Hepatocyte (in vitro differentiated cells): ENCODE measurements around the gene CCDC60. TPM values are rescaled to one million over a fixed set of nuclear protein-coding genes. Genes with fewer than 3 reads are reported as not detected.
A peak's percentile ranks its signal among the peaks of the same experiment; 100 is the strongest.

ENCODE experiments used
- DNase-seq: peaks from one replicate; pipeline ENCODE4 v3.0.0-alpha.2; 2016; ENCODE audit warnings: low spot score
- H2AFZ ChIP-seq: fragments of 200-600 bp; sonication (generic); 2 replicates; pipeline ENCODE4 v1.6.0; 2016; ENCODE audit warnings: antibody characterized with exemption, mild to moderate bottlenecking
- H3K27ac ChIP-seq: fragments of 200-600 bp; sonication (generic); 2 replicates; pipeline ENCODE4 v1.5.1; 2016; ENCODE audit warnings: mild to moderate bottlenecking
- H3K27me3 ChIP-seq: fragments of 200-600 bp; sonication (generic); 2 replicates; pipeline ENCODE4 v1.6.1; 2016
- H3K36me3 ChIP-seq: fragments of 200-600 bp; sonication (generic); replicated peaks from 2 replicates; pipeline ENCODE4 v1.5.1; 2016; ENCODE audit warnings: low read depth; ENCODE audit not compliant: insufficient read depth
- H3K4me1 ChIP-seq: fragments of 200-600 bp; sonication (generic); 2 replicates; pipeline ENCODE4 v1.5.1; 2016; ENCODE audit warnings: mild to moderate bottlenecking, moderate library complexity; ENCODE audit not compliant: insufficient read depth
- H3K4me2 ChIP-seq: fragments of 200-600 bp; sonication (generic); 2 replicates; pipeline ENCODE4 v1.6.0; 2016
- H3K4me3 ChIP-seq: fragments of 200-600 bp; sonication (generic); 2 replicates; pipeline ENCODE4 v1.5.1; 2016; ENCODE audit warnings: mild to moderate bottlenecking
- H3K79me2 ChIP-seq: fragments of 200-600 bp; sonication (generic); 2 replicates; pipeline ENCODE4 v1.6.0; 2017; ENCODE audit warnings: mild to moderate bottlenecking
- H3K9me2 ChIP-seq: fragments of 200-600 bp; sonication (generic); replicated peaks from 2 replicates; pipeline ENCODE4 v1.6.0; 2017; ENCODE audit warnings: mild to moderate bottlenecking; ENCODE audit not compliant: insufficient read depth
- H3K9me3 ChIP-seq: fragments of 200-600 bp; sonication (generic); 2 replicates; pipeline ENCODE4 v1.5.1; 2016; ENCODE audit warnings: low read depth, mild to moderate bottlenecking
- H4K20me1 ChIP-seq: fragments of 200-600 bp; sonication (generic); 2 replicates; pipeline ENCODE4 v1.6.0; 2016; ENCODE audit warnings: mild to moderate bottlenecking; ENCODE audit not compliant: insufficient read depth, poor library complexity, severe bottlenecking
- EZH2 ChIP-seq: fragments of 200-600 bp; sonication (generic); IDR thresholded peaks from 2 replicates; pipeline ENCODE4 v1.6.1; 2016; ENCODE audit warnings: antibody characterized with exemption, mild to moderate bottlenecking, borderline replicate concordance
- EZH2phosphoT487 ChIP-seq: fragments of 200-600 bp; sonication (generic); IDR thresholded peaks from one replicate; pipeline ENCODE4 v1.6.1; 2018; ENCODE audit warnings: antibody characterized with exemption, mild to moderate bottlenecking, low read depth, moderate library complexity; ENCODE audit not compliant: unreplicated experiment, severe bottlenecking
- WGBS: methylation state at CpG from one replicate; pipeline ENCODE4 v1.1.6; 2016; ENCODE audit warnings: low lambda C conversion rate; ENCODE audit errors: missing lambda C conversion rate; 5-methylcytosine and 5-hydroxymethylcytosine counted together
- polyA plus RNA-seq: library from polyadenylated mRNA; unstranded; fragments of >200 nt; fragmentation: Nextera tagmentation; extraction: Ambion mirVana; gene quantifications from 2 replicates; pipeline ENCODE4 v1.2.1, GENCODE V29; 2016
- total RNA-seq: library from RNA; depleted of rRNA; stranded (reverse); fragments of >200 nt; gene quantifications from 2 replicates; pipeline ENCODE4 v1.2.3, GENCODE V29; 2014
- TF ChIP-seq, protein P1 (sequence below): fragments of 200-600 bp; sonication (generic); IDR thresholded peaks from 2 replicates; pipeline ENCODE4 v1.5.1; 2016; ENCODE audit warnings: antibody characterized with exemption, mild to moderate bottlenecking; ENCODE audit not compliant: poor library complexity

Gene CCDC60
- total and polyA plus RNA-seq, 2 experiments from 2014 or later, result 0.47 TPM; not detected in 1

DNA sequence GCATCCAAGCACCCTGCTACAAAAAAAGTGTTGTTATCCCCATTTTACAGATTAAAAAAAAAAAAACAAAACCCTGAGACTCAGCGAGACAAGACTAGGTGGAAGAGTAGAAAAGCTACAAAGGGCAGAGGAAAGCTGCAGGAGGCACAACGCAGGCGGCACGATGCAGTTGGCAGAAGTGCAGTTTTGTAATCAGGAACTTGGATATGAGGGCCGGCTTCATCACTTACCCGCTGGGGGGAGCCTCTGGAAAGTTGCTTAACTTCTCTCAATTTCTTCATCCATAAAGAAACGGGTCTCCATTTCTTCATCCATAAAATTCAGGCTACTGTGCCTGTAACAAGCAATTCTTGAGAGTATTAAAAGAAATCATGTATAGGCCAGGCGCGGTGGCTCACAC is 33.1 kb upstream of the CCDC60 start:
- H2AFZ ChIP-seq, result no peak overlapping the region
- H3K27me3 ChIP-seq, result no peaks in the 10 kb centered on the region
- TF ChIP-seq EZH2phosphoT487, result no peak
- TF ChIP-seq, protein P1, sequence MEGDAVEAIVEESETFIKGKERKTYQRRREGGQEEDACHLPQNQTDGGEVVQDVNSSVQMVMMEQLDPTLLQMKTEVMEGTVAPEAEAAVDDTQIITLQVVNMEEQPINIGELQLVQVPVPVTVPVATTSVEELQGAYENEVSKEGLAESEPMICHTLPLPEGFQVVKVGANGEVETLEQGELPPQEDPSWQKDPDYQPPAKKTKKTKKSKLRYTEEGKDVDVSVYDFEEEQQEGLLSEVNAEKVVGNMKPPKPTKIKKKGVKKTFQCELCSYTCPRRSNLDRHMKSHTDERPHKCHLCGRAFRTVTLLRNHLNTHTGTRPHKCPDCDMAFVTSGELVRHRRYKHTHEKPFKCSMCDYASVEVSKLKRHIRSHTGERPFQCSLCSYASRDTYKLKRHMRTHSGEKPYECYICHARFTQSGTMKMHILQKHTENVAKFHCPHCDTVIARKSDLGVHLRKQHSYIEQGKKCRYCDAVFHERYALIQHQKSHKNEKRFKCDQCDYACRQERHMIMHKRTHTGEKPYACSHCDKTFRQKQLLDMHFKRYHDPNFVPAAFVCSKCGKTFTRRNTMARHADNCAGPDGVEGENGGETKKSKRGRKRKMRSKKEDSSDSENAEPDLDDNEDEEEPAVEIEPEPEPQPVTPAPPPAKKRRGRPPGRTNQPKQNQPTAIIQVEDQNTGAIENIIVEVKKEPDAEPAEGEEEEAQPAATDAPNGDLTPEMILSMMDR, result no peak
- no peak for TF ChIP-seq EZH2
- H3K36me3 ChIP-seq, result no peaks in the 10 kb centered on the region
- 85% methylated on average over 9 of the region's 9 CpGs for WGBS
- no peaks in the 10 kb centered on the region for H3K9me3 ChIP-seq
- no peak overlapping the region for H3K27ac ChIP-seq
- no peak overlapping the region for H3K4me3 ChIP-seq
- H3K4me2 ChIP-seq, result no peak overlapping the region
- H4K20me1 ChIP-seq, result no peaks in the 10 kb centered on the region
- no peak for DNase-seq
- H3K4me1 ChIP-seq, result no peaks in the 10 kb centered on the region
- H3K79me2 ChIP-seq, result no peaks in the 10 kb centered on the region
- H3K9me2 ChIP-seq, result no peaks in the 10 kb centered on the region

DNA sequence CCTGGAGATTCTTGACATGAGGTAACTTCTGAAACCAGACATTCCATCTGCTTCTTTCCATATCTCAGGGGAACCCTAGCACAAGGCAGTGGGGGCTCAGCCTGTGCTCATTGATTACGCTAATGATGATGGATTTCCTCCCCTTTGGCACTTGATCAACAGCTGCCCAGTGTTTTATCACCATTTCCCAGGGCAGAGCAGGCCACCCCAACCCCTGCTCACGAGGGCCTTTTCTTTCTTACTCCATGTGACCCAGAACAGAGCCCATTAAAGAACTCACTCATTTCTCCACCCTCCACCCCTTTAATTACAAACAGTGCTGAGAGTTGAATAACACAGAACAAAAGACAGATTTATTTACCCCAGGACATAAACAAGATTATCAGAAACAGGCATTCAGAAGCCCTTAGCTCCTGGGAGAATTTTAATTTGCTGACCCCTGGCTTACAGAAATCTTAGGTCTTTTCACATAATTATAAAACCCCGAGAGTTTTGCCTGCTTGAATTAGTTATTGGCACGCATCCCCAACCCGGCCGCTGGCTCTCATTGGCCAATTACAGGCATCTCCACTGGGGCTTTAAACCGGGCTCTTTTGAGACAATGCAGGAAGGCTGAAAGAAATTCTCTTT is 32.0 kb upstream of the CCDC60 start:
- DNase-seq, result no peak
- Histone ChIP-seq H3K4me1 (no peaks in the 10 kb centered on the region), H3K27me3 (no peaks in the 10 kb centered on the region), H3K79me2 (no peaks in the 10 kb centered on the region), H3K27ac (no peak overlapping the region), H3K4me3 (no peak overlapping the region), H4K20me1 (no peaks in the 10 kb centered on the region), H3K4me2 (no peak overlapping the region), H3K36me3 (no peaks in the 10 kb centered on the region), H3K9me3 (no peaks in the 10 kb centered on the region), H2AFZ (no peak overlapping the region), H3K9me2 (no peaks in the 10 kb centered on the region)
- TF ChIP-seq EZH2phosphoT487, result peak; percentile 57
- TF ChIP-seq EZH2, result no peak
- 41% methylated on average over 7 of the region's 7 CpGs for WGBS

DNA sequence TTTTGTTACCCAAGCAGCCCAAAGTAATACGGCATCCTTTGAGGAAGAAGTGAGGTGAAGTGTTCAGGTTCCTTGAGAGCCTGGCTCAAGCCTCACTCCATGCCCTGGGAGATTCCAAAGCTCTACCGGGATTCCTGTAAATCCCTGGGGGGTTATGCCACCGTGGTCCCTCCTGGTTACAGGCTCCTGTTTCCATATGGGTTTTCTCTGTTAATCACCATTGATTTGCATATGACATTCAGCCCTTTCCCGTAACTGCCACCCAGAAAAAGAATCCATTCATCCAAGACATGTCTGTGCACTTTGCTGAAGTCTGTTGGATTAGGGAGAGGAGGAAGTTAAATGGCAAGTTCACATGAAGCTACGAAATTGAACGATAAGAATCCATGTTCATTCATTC is 27.9 kb upstream of the CCDC60 start:
- Histone ChIP-seq H3K27me3 (no peaks in the 10 kb centered on the region), H3K9me2 (no peaks in the 10 kb centered on the region), H3K4me3 (no peak overlapping the region), H4K20me1 (no peaks in the 10 kb centered on the region), H3K9me3 (no peaks in the 10 kb centered on the region), H3K79me2 (no peaks in the 10 kb centered on the region), H3K4me2 (no peak overlapping the region), H3K27ac (no peak overlapping the region), H3K36me3 (no peaks in the 10 kb centered on the region), H3K4me1 (no peaks in the 10 kb centered on the region), H2AFZ (no peak overlapping the region)
- TF ChIP-seq EZH2phosphoT487 (no peak), EZH2 (no peak)
- TF ChIP-seq, protein P1, result no peak
- no peak for DNase-seq
- WGBS, result 84% methylated on average over 6 of the region's 6 CpGs

DNA sequence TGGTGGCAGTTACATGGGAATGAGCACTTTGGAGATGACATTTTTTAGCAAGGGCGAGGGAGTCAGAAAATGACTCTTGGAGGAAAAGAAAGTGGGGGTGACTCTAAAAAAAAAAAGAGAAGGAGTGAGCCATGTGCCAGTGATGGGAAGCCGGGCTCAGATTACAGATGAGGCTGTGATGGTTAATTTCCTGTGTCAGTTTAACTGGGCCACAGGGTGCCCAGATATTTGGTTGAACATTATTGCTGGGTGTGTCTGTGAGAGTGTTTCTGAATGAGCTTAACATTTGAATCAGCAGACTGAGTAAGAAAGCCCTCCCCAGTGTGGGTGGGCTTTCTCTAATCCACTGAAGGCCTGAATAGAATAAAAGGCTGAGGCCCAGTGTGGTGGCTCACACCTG is 26.8 kb upstream of the CCDC60 start:
- Histone ChIP-seq H3K79me2 (no peaks in the 10 kb centered on the region), H3K9me3 (no peaks in the 10 kb centered on the region), H3K4me2 (no peak overlapping the region), H3K27ac (no peak overlapping the region), H3K9me2 (no peaks in the 10 kb centered on the region), H4K20me1 (no peaks in the 10 kb centered on the region), H3K4me3 (no peak overlapping the region), H3K36me3 (no peaks in the 10 kb centered on the region), H3K4me1 (no peaks in the 10 kb centered on the region), H3K27me3 (no peaks in the 10 kb centered on the region), H2AFZ (no peak overlapping the region)
- DNase-seq, result no peak
- TF ChIP-seq EZH2, result no peak
- TF ChIP-seq, protein P1, result no peak
- TF ChIP-seq EZH2phosphoT487, result no peak
- WGBS, result 91% methylated on average over 2 of the region's 2 CpGs
